HUES64 (cell line): ENCODE measurements around the gene BCKDK.

ENCODE experiments used
- H3K27ac ChIP-seq: 2 replicates; pipeline ENCODE4 v1.7.0; 2013; ENCODE audit warnings: low read depth, low read length, inconsistent platforms
- H3K27me3 ChIP-seq: 2 replicates; pipeline ENCODE4 v1.6.1; 2013; ENCODE audit warnings: mild to moderate bottlenecking, low read length; ENCODE audit not compliant: insufficient read depth
- H3K36me3 ChIP-seq: 2 replicates; pipeline ENCODE4 v1.6.1; 2013; ENCODE audit warnings: mild to moderate bottlenecking, low read length; ENCODE audit not compliant: insufficient read depth
- H3K4me1 ChIP-seq: 2 replicates; pipeline ENCODE4 v1.6.1; 2013; ENCODE audit warnings: mild to moderate bottlenecking, low read length, moderate library complexity; ENCODE audit not compliant: insufficient read depth
- H3K4me3 ChIP-seq: 2 replicates; pipeline ENCODE4 v1.5.1; 2013; ENCODE audit warnings: mild to moderate bottlenecking, low read length, moderate library complexity
- H3K9ac ChIP-seq: 2 replicates; pipeline ENCODE4 v1.6.1; 2013; ENCODE audit warnings: mild to moderate bottlenecking, low read depth, low read length
- H3K9me3 ChIP-seq: 2 replicates; pipeline ENCODE4 v1.6.1; 2013; ENCODE audit warnings: low read depth, low read length; ENCODE audit not compliant: insufficient read depth
- WGBS: fragments of 150-250, 120-280 bp; methylation state at CpG from one replicate; pipeline ENCODE4 v1.1.7; 2013; ENCODE audit warnings: missing lambda C conversion rate; 5-methylcytosine and 5-hydroxymethylcytosine counted together

BCKDK gene

GRCh38 chr16:31073142-31073969, 34.8 kb upstream of the BCKDK start:
- peak overlapping the region; percentile 96 for H3K27ac ChIP-seq
- no peaks in the 10 kb centered on the region for H3K9me3 ChIP-seq
- WGBS, result under 1% methylated on average over 83 of the region's 83 CpGs
- H3K4me1 ChIP-seq, result peaks cover 8% of the 10 kb centered on the region; the same call in 1 of the 2 replicates
- peaks cover 26% of the 10 kb centered on the region for H3K36me3 ChIP-seq
- H3K9ac ChIP-seq, result peak overlapping the region; percentile 95
- peak overlapping the region; percentile 81 for H3K4me3 ChIP-seq
- H3K27me3 ChIP-seq, result no peaks in the 10 kb centered on the region

DNA sequence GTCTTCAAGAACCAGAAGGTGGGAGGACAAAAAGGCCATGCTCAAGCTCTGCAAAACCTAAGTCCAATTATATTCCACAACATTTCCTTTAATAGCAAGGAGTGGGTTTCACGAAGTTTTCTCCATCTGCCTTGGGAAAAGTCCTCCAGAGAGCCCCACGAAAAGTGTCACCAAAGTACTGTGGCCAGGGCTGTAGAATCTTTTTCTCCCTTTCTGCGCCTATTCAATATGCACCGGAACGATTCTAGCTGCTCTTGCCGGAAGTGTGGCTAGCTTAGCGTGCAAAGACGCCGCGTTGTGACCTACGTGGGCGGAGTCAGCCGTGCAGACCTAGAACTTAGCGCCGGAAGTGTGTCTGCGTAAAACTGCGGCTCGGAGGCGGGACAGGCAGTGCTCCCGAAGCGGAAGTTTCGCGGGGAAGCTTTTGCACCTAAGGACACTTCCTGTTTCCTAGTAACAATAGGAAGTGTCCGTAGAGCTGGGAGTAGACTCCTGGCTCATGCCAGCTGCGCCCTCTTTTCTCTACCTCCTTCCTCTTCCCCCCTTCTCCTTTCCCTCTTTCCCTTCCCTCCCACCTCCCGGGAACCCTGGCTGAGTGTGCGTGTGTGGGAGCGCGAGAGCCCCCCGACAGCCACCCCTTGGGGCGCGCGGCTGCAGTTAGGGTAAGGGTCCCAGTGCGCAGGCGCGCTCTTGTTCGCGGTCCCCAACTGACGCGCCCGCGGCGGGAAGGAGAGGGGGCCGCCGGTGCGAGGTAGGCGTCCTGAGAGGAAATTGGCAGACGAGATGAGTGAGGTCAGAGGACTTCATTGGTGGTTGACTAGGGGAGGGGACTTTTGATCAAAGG, 34.0 kb upstream of the BCKDK start, which contains the start of the genes ZNF646 and ZNF668:
Gene ZNF646, plus strand, starts transcription at position 453 of the 844 bp plus-strand sequence. CDS start 1,903 bp downstream, outside the sequence.
Gene ZNF668, minus strand, starts transcription at position 271 of the 844 bp plus-strand sequence. CDS start 9,781 bp downstream, outside the sequence.
- Histone ChIP-seq H3K27ac (peak within 1 kb of the TSS; percentile 96), H3K9me3 (no peaks in the 10 kb centered on the region), H3K27me3 (no peaks in the 10 kb centered on the region), H3K9ac (peak within 1 kb of the TSS; percentile 95), H3K4me3 (peak within 1 kb of the TSS; percentile 81), H3K4me1 (peaks cover 8% of the 10 kb centered on the region; the same call in 1 of the 2 replicates), H3K36me3 (peaks cover 34% of the 10 kb centered on the region)
- under 1% methylated on average over 46 of the region's 48 CpGs for WGBS

DNA sequence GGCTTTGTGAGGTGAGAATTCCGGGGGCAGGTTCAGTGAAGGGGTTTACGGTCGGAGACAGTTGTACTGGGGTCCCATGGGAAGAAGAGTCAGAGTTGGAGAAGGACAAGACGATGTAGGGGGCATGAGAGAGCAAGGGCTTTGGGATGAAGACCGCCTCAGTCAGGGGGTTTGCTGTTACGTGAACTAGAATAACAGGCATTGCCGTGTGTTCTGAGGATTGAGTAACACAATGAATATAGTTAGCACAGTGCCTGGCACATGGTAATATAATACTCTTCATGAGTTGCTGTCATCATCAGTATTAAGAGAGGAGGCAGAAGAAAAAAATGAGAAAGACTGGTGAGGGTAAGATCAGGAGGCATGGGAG, 33.4 kb upstream of the BCKDK start:
- Histone ChIP-seq H3K27ac (peak overlapping the region; percentile 96), H3K9me3 (no peaks in the 10 kb centered on the region), H3K27me3 (no peaks in the 10 kb centered on the region), H3K9ac (peak overlapping the region; percentile 95), H3K4me1 (peaks cover 8% of the 10 kb centered on the region; the same call in 1 of the 2 replicates), H3K36me3 (peaks cover 40% of the 10 kb centered on the region), H3K4me3 (peak overlapping the region; percentile 81)
- 5% methylated on average over 7 of the region's 7 CpGs for WGBS

DNA sequence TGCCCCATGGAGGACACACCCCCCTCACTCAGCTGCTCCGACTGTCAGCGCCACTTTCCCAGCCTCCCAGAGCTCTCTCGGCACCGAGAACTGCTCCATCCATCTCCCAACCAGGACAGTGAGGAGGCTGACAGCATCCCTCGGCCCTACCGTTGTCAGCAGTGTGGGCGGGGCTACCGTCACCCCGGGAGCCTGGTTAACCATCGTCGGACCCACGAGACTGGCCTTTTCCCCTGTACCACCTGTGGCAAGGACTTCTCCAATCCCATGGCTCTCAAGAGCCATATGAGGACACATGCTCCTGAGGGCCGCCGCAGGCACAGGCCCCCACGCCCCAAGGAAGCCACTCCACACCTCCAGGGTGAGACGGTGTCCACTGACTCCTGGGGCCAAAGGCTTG, 31.9 kb upstream of the BCKDK start:
- Histone ChIP-seq H3K36me3 (peaks cover 56% of the 10 kb centered on the region), H3K4me3 (no peak overlapping the region), H3K4me1 (peaks cover 8% of the 10 kb centered on the region; the same call in 1 of the 2 replicates), H3K9ac (no peak overlapping the region), H3K9me3 (no peaks in the 10 kb centered on the region), H3K27ac (no peak overlapping the region), H3K27me3 (no peaks in the 10 kb centered on the region)
- WGBS, result 88% methylated on average over 16 of the region's 16 CpGs

- Histone ChIP-seq H3K36me3 (peaks cover 62% of the 10 kb centered on the region), H3K27ac (no peak overlapping the region), H3K4me3 (no peak overlapping the region), H3K9ac (no peak overlapping the region), H3K4me1 (peaks cover 4% of the 10 kb centered on the region; the same call in 1 of the 2 replicates), H3K27me3 (no peaks in the 10 kb centered on the region), H3K9me3 (no peaks in the 10 kb centered on the region)
- WGBS, result 95% methylated on average over 13 of the region's 13 CpGs
These were observed 31.2 kb upstream of the BCKDK start for GRCh38 chr16:31077024-31077423.

GRCh38 chr16:31077592-31078396, 30.4 kb upstream of the BCKDK start:
- H3K27me3 ChIP-seq, result no peaks in the 10 kb centered on the region
- no peak overlapping the region for H3K4me3 ChIP-seq
- no peaks in the 10 kb centered on the region for H3K9me3 ChIP-seq
- H3K9ac ChIP-seq, result no peak overlapping the region
- H3K27ac ChIP-seq, result no peak overlapping the region
- H3K36me3 ChIP-seq, result peaks cover 69% of the 10 kb centered on the region
- H3K4me1 ChIP-seq, result no peaks in the 10 kb centered on the region
- WGBS, result 95% methylated on average over 30 of the region's 30 CpGs

DNA sequence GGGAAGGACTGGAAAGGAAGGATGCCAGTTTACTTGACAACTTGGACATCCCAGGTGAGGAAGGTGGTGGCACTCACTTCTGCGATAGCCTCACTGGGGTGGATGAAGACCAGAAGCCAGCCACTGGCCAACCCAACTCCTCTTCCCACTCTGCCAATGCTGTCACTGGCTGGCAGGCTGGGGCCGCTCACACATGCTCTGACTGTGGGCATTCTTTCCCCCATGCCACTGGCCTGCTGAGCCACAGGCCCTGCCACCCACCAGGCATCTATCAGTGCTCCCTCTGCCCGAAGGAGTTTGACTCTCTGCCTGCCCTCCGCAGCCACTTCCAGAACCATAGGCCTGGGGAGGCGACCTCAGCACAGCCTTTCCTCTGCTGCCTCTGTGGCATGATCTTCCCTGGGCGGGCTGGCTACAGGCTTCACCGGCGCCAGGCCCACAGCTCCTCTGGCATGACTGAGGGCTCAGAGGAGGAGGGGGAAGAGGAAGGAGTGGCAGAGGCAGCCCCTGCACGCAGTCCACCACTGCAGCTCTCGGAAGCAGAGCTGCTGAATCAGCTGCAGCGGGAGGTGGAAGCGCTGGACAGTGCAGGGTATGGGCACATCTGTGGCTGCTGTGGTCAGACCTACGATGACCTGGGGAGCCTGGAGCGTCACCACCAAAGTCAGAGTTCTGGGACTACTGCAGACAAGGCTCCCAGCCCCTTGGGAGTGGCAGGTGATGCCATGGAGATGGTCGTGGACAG, 29.4 kb upstream of the BCKDK start:
- no peak overlapping the region for H3K4me3 ChIP-seq
- no peaks in the 10 kb centered on the region for H3K9me3 ChIP-seq
- WGBS, result 95% methylated on average over 15 of the region's 15 CpGs
- no peaks in the 10 kb centered on the region for H3K4me1 ChIP-seq
- H3K27ac ChIP-seq, result no peak overlapping the region
- H3K36me3 ChIP-seq, result peaks cover 78% of the 10 kb centered on the region
- no peak overlapping the region for H3K9ac ChIP-seq
- no peaks in the 10 kb centered on the region for H3K27me3 ChIP-seq

DNA sequence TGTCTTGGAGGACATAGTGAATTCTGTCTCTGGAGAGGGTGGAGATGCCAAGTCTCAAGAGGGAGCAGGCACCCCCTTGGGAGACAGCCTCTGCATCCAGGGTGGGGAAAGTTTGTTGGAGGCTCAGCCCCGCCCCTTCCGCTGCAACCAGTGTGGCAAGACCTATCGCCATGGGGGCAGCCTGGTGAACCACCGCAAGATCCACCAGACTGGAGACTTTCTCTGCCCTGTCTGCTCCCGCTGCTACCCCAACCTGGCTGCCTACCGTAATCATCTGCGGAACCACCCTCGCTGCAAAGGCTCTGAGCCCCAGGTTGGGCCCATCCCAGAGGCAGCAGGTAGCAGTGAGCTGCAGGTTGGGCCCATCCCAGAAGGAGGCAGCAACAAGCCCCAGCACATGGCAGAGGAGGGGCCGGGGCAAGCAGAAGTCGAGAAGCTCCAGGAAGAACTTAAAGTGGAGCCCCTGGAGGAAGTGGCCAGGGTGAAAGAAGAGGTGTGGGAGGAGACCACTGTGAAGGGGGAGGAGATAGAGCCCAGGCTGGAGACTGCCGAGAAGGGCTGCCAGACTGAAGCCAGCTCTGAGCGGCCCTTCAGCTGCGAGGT, 28.7 kb upstream of the BCKDK start:
- H3K36me3 ChIP-seq, result peaks cover 82% of the 10 kb centered on the region
- H3K4me1 ChIP-seq, result no peaks in the 10 kb centered on the region
- H3K4me3 ChIP-seq, result no peak overlapping the region
- H3K27me3 ChIP-seq, result no peaks in the 10 kb centered on the region
- H3K9ac ChIP-seq, result no peak overlapping the region
- 93% methylated on average over 13 of the region's 13 CpGs for WGBS
- H3K27ac ChIP-seq, result no peak overlapping the region
- no peaks in the 10 kb centered on the region for H3K9me3 ChIP-seq

GRCh38 chr16:31080035-31080629, 28.1 kb upstream of the BCKDK start:
- Histone ChIP-seq H3K27ac (no peak overlapping the region), H3K9me3 (no peaks in the 10 kb centered on the region), H3K27me3 (no peaks in the 10 kb centered on the region), H3K4me3 (no peak overlapping the region), H3K9ac (no peak overlapping the region), H3K4me1 (no peaks in the 10 kb centered on the region), H3K36me3 (peaks cover 86% of the 10 kb centered on the region)
- 96% methylated on average over 40 of the region's 40 CpGs for WGBS
